ENCODE results near the gene USH2A. TPM values are rescaled to one million over a fixed set of nuclear protein-coding genes. Genes with fewer than 3 reads are reported as not detected.

USH2A gene
- total RNA-seq, 1 donor from 2014 or later: 0.02 TPM

DNA sequence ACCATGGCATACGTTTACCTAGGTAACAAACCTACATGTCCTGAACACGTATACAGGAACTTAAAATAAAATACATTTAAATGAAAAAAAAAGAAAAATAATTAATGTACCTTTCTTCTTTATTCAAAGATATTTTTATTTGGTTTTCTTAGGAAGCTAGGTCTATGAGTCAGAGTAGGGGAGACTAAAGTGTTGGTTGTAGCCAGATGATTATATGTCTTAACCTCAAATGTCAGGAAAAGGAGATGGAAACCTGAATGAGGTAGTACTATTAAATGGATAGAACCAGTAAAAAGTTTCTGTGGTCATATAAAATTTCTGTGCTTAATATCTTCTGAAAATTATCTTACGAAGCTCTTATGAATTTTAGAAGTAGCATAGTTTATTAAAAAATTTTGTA, 580.3 kb downstream of the USH2A start:
- no peaks in the 10 kb centered on the region for H3K9me3 ChIP-seq (ENCODE audit: insufficient read depth, low read depth, low read length)
- no peaks in the 10 kb centered on the region for H3K27me3 ChIP-seq (ENCODE audit: insufficient read depth, low read length)
- H3K4me3 ChIP-seq (ENCODE audit: insufficient read depth, low read depth, low read length): no peak overlapping the region
- Mint-ChIP-seq H3K27me3 (ENCODE audit: low read depth, unreplicated experiment) (no peaks in the 10 kb centered on the region), H3K9me3 (ENCODE audit: unreplicated experiment) (peaks cover 2% of the 10 kb centered on the region), H3K36me3 (ENCODE audit: low read depth, unreplicated experiment) (no peaks in the 10 kb centered on the region), H3K4me3 (ENCODE audit: unreplicated experiment) (no peak overlapping the region), H3K4me1 (ENCODE audit: low read depth, unreplicated experiment) (peaks cover 21% of the 10 kb centered on the region), H3K27ac (ENCODE audit: unreplicated experiment) (no peak overlapping the region)
- H3K9ac ChIP-seq (ENCODE audit: low read length): no peak overlapping the region
- no peaks in the 10 kb centered on the region for H3K36me3 ChIP-seq (ENCODE audit: insufficient read depth, low read length)
- peak; percentile 36 for DNase-seq (ENCODE audit: low read depth)
- no peaks in the 10 kb centered on the region for H3K79me2 ChIP-seq (ENCODE audit: insufficient read depth, low read length)
- no peaks in the 10 kb centered on the region for H4K20me1 ChIP-seq (ENCODE audit: insufficient read depth, low read length)
- H3K4me2 ChIP-seq (ENCODE audit: low read length): no peak overlapping the region
- peaks cover 6% of the 10 kb centered on the region for H3K4me1 ChIP-seq (ENCODE audit: insufficient read depth, low read length)
- no peak overlapping the region for H3K27ac ChIP-seq (ENCODE audit: low read depth, low read length)
- TF ChIP-seq, protein P1, sequence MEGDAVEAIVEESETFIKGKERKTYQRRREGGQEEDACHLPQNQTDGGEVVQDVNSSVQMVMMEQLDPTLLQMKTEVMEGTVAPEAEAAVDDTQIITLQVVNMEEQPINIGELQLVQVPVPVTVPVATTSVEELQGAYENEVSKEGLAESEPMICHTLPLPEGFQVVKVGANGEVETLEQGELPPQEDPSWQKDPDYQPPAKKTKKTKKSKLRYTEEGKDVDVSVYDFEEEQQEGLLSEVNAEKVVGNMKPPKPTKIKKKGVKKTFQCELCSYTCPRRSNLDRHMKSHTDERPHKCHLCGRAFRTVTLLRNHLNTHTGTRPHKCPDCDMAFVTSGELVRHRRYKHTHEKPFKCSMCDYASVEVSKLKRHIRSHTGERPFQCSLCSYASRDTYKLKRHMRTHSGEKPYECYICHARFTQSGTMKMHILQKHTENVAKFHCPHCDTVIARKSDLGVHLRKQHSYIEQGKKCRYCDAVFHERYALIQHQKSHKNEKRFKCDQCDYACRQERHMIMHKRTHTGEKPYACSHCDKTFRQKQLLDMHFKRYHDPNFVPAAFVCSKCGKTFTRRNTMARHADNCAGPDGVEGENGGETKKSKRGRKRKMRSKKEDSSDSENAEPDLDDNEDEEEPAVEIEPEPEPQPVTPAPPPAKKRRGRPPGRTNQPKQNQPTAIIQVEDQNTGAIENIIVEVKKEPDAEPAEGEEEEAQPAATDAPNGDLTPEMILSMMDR (IDR thresholded peaks at IDR 0.05; ENCODE audit: insufficient read depth, low read depth, low read length): no peak
- TF ChIP-seq EZH2 (IDR thresholded peaks at IDR 0.05; ENCODE audit: insufficient read depth, low read length): no peak
- FAIRE-seq: no peak
- no peak overlapping the region for H2AFZ ChIP-seq (ENCODE audit: low read depth, low read length)

DNA sequence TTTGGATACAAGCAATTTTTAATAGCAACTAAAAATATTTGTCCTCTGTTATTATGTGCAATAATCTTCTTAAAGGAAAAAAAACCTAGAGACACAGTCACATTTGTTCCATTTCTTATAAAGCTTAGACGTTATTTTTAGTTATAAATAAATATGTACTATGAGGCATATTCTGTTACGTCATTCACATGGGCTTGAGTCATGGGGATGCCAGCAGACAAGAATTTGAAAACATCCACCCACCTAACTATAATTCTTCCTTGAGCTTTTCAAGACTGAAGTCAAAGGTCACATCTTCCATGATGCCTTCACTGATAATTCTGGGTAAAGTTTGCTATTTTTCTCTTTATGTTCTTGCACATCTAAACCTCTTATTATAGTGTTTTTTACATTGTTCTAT, 587.3 kb downstream of the USH2A start:
- Histone ChIP-seq H3K9me3 (ENCODE audit: insufficient read depth, low read depth, low read length) (no peaks in the 10 kb centered on the region), H3K4me3 (ENCODE audit: insufficient read depth, low read depth, low read length) (no peak overlapping the region), H3K36me3 (ENCODE audit: insufficient read depth, low read length) (no peaks in the 10 kb centered on the region), H3K27me3 (ENCODE audit: insufficient read depth, low read length) (no peaks in the 10 kb centered on the region), H3K4me1 (ENCODE audit: insufficient read depth, low read length) (no peaks in the 10 kb centered on the region), H3K27ac (ENCODE audit: low read depth, low read length) (no peak overlapping the region), H2AFZ (ENCODE audit: low read depth, low read length) (no peak overlapping the region), H3K79me2 (ENCODE audit: insufficient read depth, low read length) (no peaks in the 10 kb centered on the region), H3K9ac (ENCODE audit: low read length) (no peak overlapping the region), H3K4me2 (ENCODE audit: low read length) (no peak overlapping the region), H4K20me1 (ENCODE audit: insufficient read depth, low read length) (no peaks in the 10 kb centered on the region)
- DNase-seq (ENCODE audit: low read depth) (peak; percentile 45), FAIRE-seq (no peak)
- Mint-ChIP-seq H3K27me3 (ENCODE audit: low read depth, unreplicated experiment) (no peaks in the 10 kb centered on the region), H3K4me1 (ENCODE audit: low read depth, unreplicated experiment) (peaks cover 23% of the 10 kb centered on the region), H3K27ac (ENCODE audit: unreplicated experiment) (peak overlapping the region; percentile 75), H3K4me3 (ENCODE audit: unreplicated experiment) (no peak overlapping the region), H3K9me3 (ENCODE audit: unreplicated experiment) (peaks cover 4% of the 10 kb centered on the region), H3K36me3 (ENCODE audit: low read depth, unreplicated experiment) (no peaks in the 10 kb centered on the region)
- TF ChIP-seq, protein P1 (IDR thresholded peaks at IDR 0.05; ENCODE audit: insufficient read depth, low read depth, low read length): no peak
- TF ChIP-seq EZH2 (IDR thresholded peaks at IDR 0.05; ENCODE audit: insufficient read depth, low read length): no peak

DNA sequence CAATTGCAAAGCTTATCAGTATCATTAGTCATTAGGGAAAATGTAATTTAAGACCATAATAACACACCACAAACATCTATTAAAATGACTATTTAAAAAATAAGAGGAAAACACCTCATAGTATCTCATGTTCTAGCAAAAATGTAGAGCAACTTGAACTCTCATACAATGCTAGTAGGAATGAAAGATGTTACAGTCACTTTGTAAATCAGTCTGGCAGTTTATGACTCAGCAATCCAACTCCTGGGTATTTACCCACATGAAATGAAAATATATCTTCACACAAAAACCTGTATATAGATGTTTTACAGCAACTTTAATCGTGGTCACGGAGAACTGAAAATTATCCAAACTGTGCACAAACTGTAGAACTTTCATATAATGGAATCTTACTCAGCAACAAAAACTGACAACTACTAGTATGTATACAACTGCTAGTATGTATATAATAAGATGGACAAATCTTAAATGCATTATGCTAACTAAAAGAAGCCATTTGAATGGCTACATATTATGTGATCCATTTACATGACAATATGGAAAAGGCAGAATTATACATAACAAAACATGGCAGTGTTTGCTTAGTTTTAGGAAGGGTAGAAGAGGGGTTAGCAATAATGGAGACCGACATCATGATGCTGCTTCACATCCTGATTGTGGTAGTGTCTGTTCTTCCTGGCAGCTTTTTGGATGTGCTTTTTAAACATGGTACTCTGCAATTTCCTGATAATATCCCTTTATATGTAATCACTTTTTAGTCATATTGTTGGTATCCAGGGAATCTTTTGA, 589.1 kb downstream of the USH2A start:
- no peak overlapping the region for H3K4me3 ChIP-seq (ENCODE audit: insufficient read depth, low read depth, low read length)
- no peaks in the 10 kb centered on the region for H3K79me2 ChIP-seq (ENCODE audit: insufficient read depth, low read length)
- TF ChIP-seq EZH2 (IDR thresholded peaks at IDR 0.05; ENCODE audit: insufficient read depth, low read length): no peak
- TF ChIP-seq, protein P1 (IDR thresholded peaks at IDR 0.05; ENCODE audit: insufficient read depth, low read depth, low read length): no peak
- no peak overlapping the region for H2AFZ ChIP-seq (ENCODE audit: low read depth, low read length)
- peaks cover 4% of the 10 kb centered on the region for H3K9me3 Mint-ChIP-seq (ENCODE audit: unreplicated experiment)
- H4K20me1 ChIP-seq (ENCODE audit: insufficient read depth, low read length): no peaks in the 10 kb centered on the region
- FAIRE-seq (peak; percentile 56), DNase-seq (ENCODE audit: low read depth) (peak; percentile 16)
- H3K4me1 Mint-ChIP-seq (ENCODE audit: low read depth, unreplicated experiment): peaks cover 23% of the 10 kb centered on the region
- H3K4me3 Mint-ChIP-seq (ENCODE audit: unreplicated experiment): no peak overlapping the region
- H3K9me3 ChIP-seq (ENCODE audit: insufficient read depth, low read depth, low read length): no peaks in the 10 kb centered on the region
- H3K27me3 ChIP-seq (ENCODE audit: insufficient read depth, low read length): no peaks in the 10 kb centered on the region
- H3K36me3 Mint-ChIP-seq (ENCODE audit: low read depth, unreplicated experiment): no peaks in the 10 kb centered on the region
- H3K27ac ChIP-seq (ENCODE audit: low read depth, low read length): no peak overlapping the region
- no peak overlapping the region for H3K9ac ChIP-seq (ENCODE audit: low read length)
- no peaks in the 10 kb centered on the region for H3K36me3 ChIP-seq (ENCODE audit: insufficient read depth, low read length)
- no peaks in the 10 kb centered on the region for H3K27me3 Mint-ChIP-seq (ENCODE audit: low read depth, unreplicated experiment)
- no peaks in the 10 kb centered on the region for H3K4me1 ChIP-seq (ENCODE audit: insufficient read depth, low read length)
- H3K27ac Mint-ChIP-seq (ENCODE audit: unreplicated experiment): peak overlapping the region; percentile 81
- H3K4me2 ChIP-seq (ENCODE audit: low read length): no peak overlapping the region
